HFF-Myc (cell line): ENCODE measurements around the gene TBCE.
"Not testable (repeated sequence)": the region's sequence is repeated elsewhere in the genome, so short reads cannot be mapped to it uniquely, and the experiment has no call there.

Source experiments
- DNase-seq: peaks from one replicate; pipeline ENCODE4 v3.0.0-alpha.2; 2011; ENCODE audit warnings: low read depth; ENCODE audit errors: extremely low read depth
- H3K4me3 ChIP-seq: replicated peaks from 2 replicates; pipeline ENCODE4 v1.5.1; 2011; ENCODE audit warnings: low read depth, mild to moderate bottlenecking, control low read depth, low read length
- TF ChIP-seq, protein P1 (sequence below): IDR thresholded peaks from 2 replicates; pipeline ENCODE4 v1.5.1; 2012; ENCODE audit warnings: mild to moderate bottlenecking, low read depth, low read length, control low read depth; ENCODE audit errors: missing control alignments

The TBCE gene

GRCh38 chr1:235468004-235468403 is 100.8 kb downstream of the TBCE start:
- TF ChIP-seq, protein P1, sequence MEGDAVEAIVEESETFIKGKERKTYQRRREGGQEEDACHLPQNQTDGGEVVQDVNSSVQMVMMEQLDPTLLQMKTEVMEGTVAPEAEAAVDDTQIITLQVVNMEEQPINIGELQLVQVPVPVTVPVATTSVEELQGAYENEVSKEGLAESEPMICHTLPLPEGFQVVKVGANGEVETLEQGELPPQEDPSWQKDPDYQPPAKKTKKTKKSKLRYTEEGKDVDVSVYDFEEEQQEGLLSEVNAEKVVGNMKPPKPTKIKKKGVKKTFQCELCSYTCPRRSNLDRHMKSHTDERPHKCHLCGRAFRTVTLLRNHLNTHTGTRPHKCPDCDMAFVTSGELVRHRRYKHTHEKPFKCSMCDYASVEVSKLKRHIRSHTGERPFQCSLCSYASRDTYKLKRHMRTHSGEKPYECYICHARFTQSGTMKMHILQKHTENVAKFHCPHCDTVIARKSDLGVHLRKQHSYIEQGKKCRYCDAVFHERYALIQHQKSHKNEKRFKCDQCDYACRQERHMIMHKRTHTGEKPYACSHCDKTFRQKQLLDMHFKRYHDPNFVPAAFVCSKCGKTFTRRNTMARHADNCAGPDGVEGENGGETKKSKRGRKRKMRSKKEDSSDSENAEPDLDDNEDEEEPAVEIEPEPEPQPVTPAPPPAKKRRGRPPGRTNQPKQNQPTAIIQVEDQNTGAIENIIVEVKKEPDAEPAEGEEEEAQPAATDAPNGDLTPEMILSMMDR = no peak
- H3K4me3 ChIP-seq = no peak overlapping the region
- DNase-seq = no peak

DNA sequence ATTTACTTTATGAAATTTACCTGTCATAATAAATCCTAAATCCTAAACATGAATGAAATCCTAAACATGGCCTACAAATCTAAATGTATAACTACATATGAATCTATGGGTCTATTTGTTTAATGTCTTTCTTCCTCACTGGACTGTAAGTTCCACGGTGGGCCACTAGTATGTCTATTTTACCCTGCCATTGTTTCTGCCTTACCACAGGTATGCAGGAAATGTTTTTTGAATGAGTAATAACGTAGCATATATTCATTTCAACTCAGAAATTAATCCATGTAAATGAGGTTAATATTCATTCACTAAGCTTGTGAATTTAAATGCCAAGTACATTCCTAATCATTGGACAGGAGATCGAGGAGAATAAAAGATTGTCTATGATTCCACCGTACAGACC is 101.7 kb downstream of the TBCE start:
- peak; percentile 9 for DNase-seq
- TF ChIP-seq, protein P1 = no peak
- no peak overlapping the region for H3K4me3 ChIP-seq

DNA sequence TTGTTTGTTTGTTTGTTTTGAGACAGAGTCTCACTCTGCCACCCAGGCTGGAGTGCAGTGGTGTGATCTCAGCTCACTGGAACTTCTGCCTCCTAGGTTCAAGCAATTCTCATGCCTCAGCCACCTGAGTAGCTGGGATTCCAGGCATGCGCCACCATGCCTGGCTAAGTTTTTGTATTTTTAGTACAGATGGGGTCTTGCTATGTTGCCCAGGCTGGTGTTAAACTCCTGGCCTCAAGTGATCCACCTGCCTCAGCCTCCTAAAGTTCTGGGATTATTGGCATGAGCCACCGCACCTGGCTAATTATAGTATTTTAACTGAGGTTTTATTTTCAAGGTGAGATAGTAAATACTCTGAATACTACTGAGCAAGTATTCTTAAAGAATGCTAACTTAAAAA is 102.7 kb downstream of the TBCE start:
- DNase-seq, H3K4me3 ChIP-seq: not testable (repeated sequence)

DNA sequence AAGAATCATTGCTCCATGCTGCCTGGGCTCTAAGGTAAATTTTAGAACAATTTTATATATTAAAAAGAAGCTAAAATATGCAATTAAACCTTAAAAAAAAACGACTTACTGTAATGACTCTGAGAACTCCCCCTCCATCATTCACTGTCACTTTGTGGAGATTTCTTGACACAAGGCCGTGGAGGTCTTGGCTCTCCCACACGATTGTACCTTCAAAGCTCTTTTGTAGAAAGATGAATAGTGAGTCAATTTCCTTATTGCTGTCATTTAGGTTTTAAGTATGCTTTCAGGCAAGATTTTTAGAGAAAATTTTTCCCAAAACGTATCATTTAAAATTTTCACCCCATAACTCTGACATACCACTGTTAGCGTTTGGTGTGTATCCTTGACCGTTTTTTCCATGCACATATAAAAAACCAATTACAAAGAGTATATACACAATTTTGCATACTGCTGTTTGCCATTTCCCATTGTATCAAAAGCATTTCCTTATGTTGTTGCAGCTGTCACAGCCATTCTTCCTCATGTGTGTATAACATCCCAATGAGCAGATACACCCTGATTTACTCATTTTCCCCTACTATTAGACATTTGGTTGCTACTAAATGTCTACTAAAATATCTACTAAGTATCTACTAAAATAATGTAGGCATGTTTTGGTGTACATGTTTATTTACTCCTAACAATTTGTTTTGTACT is 103.7 kb downstream of the TBCE start:
- DNase-seq = no peak
- H3K4me3 ChIP-seq = no peak overlapping the region
- TF ChIP-seq, protein P1 = no peak

GRCh38 chr1:235473806-235474205 is 106.6 kb downstream of the TBCE start:
- no peak for DNase-seq
- no peak overlapping the region for H3K4me3 ChIP-seq
- TF ChIP-seq, protein P1 = no peak

DNA sequence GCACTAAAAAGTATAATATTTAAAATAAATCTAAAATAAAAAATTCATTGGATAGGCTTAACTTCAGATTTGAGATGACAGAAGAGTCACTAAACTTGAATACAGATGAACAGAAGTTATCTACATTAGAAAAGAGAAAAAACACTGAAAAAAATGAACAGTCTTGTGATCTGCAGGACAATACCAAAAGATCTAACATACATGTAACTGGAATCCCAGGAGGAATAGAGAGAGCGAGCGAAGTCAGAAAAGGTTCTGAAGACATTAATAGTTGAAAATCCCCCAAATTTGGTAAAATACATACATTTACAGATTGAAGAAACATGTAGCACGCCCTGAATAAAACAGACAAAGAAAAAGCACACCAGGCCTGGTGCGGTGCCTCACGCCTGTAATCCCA is 115.9 kb downstream of the TBCE start:
- no peak for DNase-seq
- no peak overlapping the region for H3K4me3 ChIP-seq
- TF ChIP-seq, protein P1 = no peak

DNA sequence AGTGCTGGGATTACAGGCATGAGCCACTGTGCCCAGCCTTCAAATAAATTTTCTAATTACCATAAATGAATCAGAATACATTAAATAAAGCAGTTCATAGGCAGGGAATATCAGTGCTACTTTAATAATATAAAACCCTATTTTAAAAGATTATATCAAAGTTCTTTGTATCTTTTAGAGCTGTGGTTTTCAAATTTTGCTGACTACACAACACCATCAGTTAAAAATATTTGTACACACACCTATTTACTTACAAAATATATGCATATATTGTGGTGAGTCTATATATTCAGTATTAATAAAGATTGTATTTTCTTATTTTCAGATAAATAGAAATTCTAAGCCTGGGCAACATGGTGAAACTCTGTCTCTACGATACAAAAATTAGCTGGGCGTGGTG is 118.3 kb downstream of the TBCE start:
- DNase-seq = no peak
- TF ChIP-seq, protein P1 = no peak
- H3K4me3 ChIP-seq = no peak overlapping the region
